Keratinocyte (primary cell): ENCODE measurements around the gene LRRC71. TPM values are rescaled to one million over a fixed set of nuclear protein-coding genes. Genes with fewer than 3 reads are reported as not detected.

Experiments
- DNase-seq: peaks from one replicate; pipeline ENCODE4 v3.0.0-alpha.2; 2011; ENCODE audit warnings: low read depth, missing footprints, low spot score
- FAIRE-seq: peaks from 2 replicates; lab custom pipeline; 2011; peaks lifted over from hg19 to GRCh38; lab: Jason Lieb, UNC
- H2AFZ ChIP-seq: 2 replicates; pipeline ENCODE4 v1.6.0; 2012; ENCODE audit warnings: low read length, control low read depth, inconsistent platforms; ENCODE audit not compliant: control insufficient read depth
- H3K27ac ChIP-seq: 2 replicates; pipeline ENCODE4 v1.5.1; 2011; ENCODE audit warnings: low read length; ENCODE audit not compliant: control insufficient read depth, insufficient read depth
- H3K27me3 ChIP-seq: 3 replicates; pipeline ENCODE4 v1.6.0; 2011; ENCODE audit warnings: low read length; ENCODE audit not compliant: control insufficient read depth, insufficient read depth; ENCODE audit errors: extremely low read depth
- H3K36me3 ChIP-seq, 2 experiments: 2 replicates in 1 of 2; 3 replicates in 1 of 2; pipeline ENCODE4 v1.5.1; 2011; ENCODE audit warnings: low read length in 2 of 2, mild to moderate bottlenecking in 1 of 2; ENCODE audit not compliant: control insufficient read depth in 2 of 2, insufficient read depth in 2 of 2; ENCODE audit errors: extremely low read depth in 1 of 2
- H3K4me1 ChIP-seq: 3 replicates; pipeline ENCODE4 v1.5.1; 2011; ENCODE audit warnings: low read length; ENCODE audit not compliant: control insufficient read depth, insufficient read depth; ENCODE audit errors: extremely low read depth
- H3K4me2 ChIP-seq: 3 replicates; pipeline ENCODE4 v1.6.0; 2011; ENCODE audit warnings: low read depth, low read length; ENCODE audit not compliant: control insufficient read depth, insufficient read depth; ENCODE audit errors: extremely low read depth
- H3K4me3 ChIP-seq, 3 experiments: fragments of 200-600 bp in 1 of 3; sonication (generic) in 1 of 3; 2 replicates in 2 of 3; 3 replicates in 1 of 3; pipeline ENCODE4 v1.5.1; 2011 to 2016; ENCODE audit warnings: low read length in 3 of 3, mild to moderate bottlenecking in 3 of 3, control low read depth in 2 of 3, inconsistent platforms in 1 of 3, low read depth in 1 of 3, mixed read lengths in 1 of 3, mixed run types in 1 of 3, moderate library complexity in 1 of 3; ENCODE audit not compliant: control insufficient read depth in 2 of 3, insufficient read depth in 2 of 3; ENCODE audit errors: extremely low read depth in 1 of 3
- H3K79me2 ChIP-seq: 2 replicates; pipeline ENCODE4 v1.6.0; 2012; ENCODE audit warnings: low read length; ENCODE audit not compliant: control insufficient read depth, insufficient read depth
- H3K9ac ChIP-seq: 3 replicates; pipeline ENCODE4 v1.6.0; 2011; ENCODE audit warnings: low read length; ENCODE audit not compliant: control insufficient read depth, insufficient read depth; ENCODE audit errors: extremely low read depth
- H3K9me1 ChIP-seq: 3 replicates; pipeline ENCODE4 v1.6.0; 2011; ENCODE audit warnings: low read length; ENCODE audit not compliant: control insufficient read depth, insufficient read depth; ENCODE audit errors: extremely low read depth
- H3K9me3 ChIP-seq: 2 replicates; pipeline ENCODE4 v1.5.1; 2012; ENCODE audit warnings: low read depth, low read length; ENCODE audit not compliant: control insufficient read depth
- H4K20me1 ChIP-seq: 3 replicates; pipeline ENCODE4 v1.6.0; 2011; ENCODE audit warnings: low read length; ENCODE audit not compliant: control insufficient read depth, insufficient read depth; ENCODE audit errors: extremely low read depth
- CTCF ChIP-seq, 3 experiments: IDR thresholded peaks in 1 of 3; conservative IDR thresholded peaks in 1 of 3; optimal IDR thresholded peaks in 1 of 3; 2 replicates in 2 of 3; 3 replicates in 1 of 3; pipeline versions ENCODE3 to v1.5.1; 2011; ENCODE audit warnings: low read length in 3 of 3, mild to moderate bottlenecking in 3 of 3, moderate library complexity in 2 of 3, control low read depth in 1 of 3, inconsistent platforms in 1 of 3; ENCODE audit not compliant: insufficient read depth in 2 of 3; ENCODE audit errors: extremely low read depth in 1 of 3
- EZH2 ChIP-seq: IDR thresholded peaks from one replicate; pipeline ENCODE4 v1.6.1; 2012; ENCODE audit warnings: inconsistent platforms, mild to moderate bottlenecking, low read length, moderate library complexity
- dilution Hi-C: fragments of 300-500 bp; cut with MboI; formaldehyde crosslinking; loops from one replicate; pipeline ENCODE4 v1.7.0; 2020; ENCODE audit warnings: low sequenced_read_pairs; ENCODE audit not compliant: extremely low pct_ligation_motif_present
- polyA plus RNA-seq, 5 experiments: library from polyadenylated mRNA; depleted of rRNA in 3 of 5; stranded (reverse) in 3 of 5; stranded (forward) in 1 of 5; unstranded in 1 of 5; fragments of >200 nt; gene quantifications; 1 replicate in 1 of 5; 2 replicates in 3 of 5; 3 replicates in 1 of 5; pipeline versions ENCODE4 v1.2.1 to v1.2.3, GENCODE V29; 2011 to 2012; ENCODE audit warnings: missing spikeins in 2 of 5, low read depth in 1 of 5, low replicate concordance in 1 of 5

The LRRC71 gene
- polyA plus RNA-seq, 1 donor (not counting 4 experiments of a cell fraction or from before 2014, with no cell fraction given), result not detected

GRCh38 chr1:156905651-156906050 lies 14.8 kb upstream of the LRRC71 start:
- H3K27me3 ChIP-seq, result no peaks in the 10 kb centered on the region
- H3K4me1 ChIP-seq, result peaks cover 16% of the 10 kb centered on the region
- TF ChIP-seq EZH2 (no peak), CTCF (optimal IDR thresholded peaks at IDR 0.05 in 1 of 3, IDR thresholded peaks at IDR 0.05 in 1 of 3, conservative IDR thresholded peaks at IDR 0.05 in 1 of 3; ENCODE audit: extremely low read depth in 1 of 3, insufficient read depth in 2 of 3, low read length in 3 of 3) (no peak)
- dilution Hi-C loops, result no loop called here
- H3K36me3 ChIP-seq, result peaks cover 0 to 2% of the 10 kb centered on the region in 2 experiments
- no peak overlapping the region for H3K27ac ChIP-seq
- no peaks in the 10 kb centered on the region for H4K20me1 ChIP-seq
- H3K9ac ChIP-seq, result no peak overlapping the region
- H3K79me2 ChIP-seq, result no peaks in the 10 kb centered on the region
- H2AFZ ChIP-seq, result no peak overlapping the region
- H3K9me1 ChIP-seq, result no peaks in the 10 kb centered on the region
- no peak for DNase-seq
- no peaks in the 10 kb centered on the region for H3K9me3 ChIP-seq
- no peak overlapping the region for H3K4me2 ChIP-seq
- no peak for FAIRE-seq
- no peak overlapping the region for H3K4me3 ChIP-seq

- dilution Hi-C loops, result no loop called here
- no peaks in the 10 kb centered on the region for H4K20me1 ChIP-seq
- no peak overlapping the region for H3K9ac ChIP-seq
- H2AFZ ChIP-seq, result no peak overlapping the region
- no peaks in the 10 kb centered on the region for H3K27me3 ChIP-seq
- H3K9me3 ChIP-seq, result no peaks in the 10 kb centered on the region
- no peak overlapping the region for H3K27ac ChIP-seq
- FAIRE-seq, result no peak
- no peak overlapping the region for H3K4me3 ChIP-seq
- no peak for DNase-seq
- peaks cover 17% of the 10 kb centered on the region for H3K4me1 ChIP-seq
- TF ChIP-seq EZH2 (no peak), CTCF (optimal IDR thresholded peaks at IDR 0.05 in 1 of 3, IDR thresholded peaks at IDR 0.05 in 1 of 3, conservative IDR thresholded peaks at IDR 0.05 in 1 of 3; ENCODE audit: extremely low read depth in 1 of 3, insufficient read depth in 2 of 3, low read length in 3 of 3) (no peak)
- no peaks in the 10 kb centered on the region for H3K79me2 ChIP-seq
- peaks cover 0 to 2% of the 10 kb centered on the region in 2 experiments for H3K36me3 ChIP-seq
- H3K4me2 ChIP-seq, result no peak overlapping the region
- no peaks in the 10 kb centered on the region for H3K9me1 ChIP-seq
Measured at GRCh38 chr1:156906206-156906906, 14.1 kb upstream of the LRRC71 start.
